ENCODE measurements around the gene SLC7A6OS. TPM values are rescaled to one million over a fixed set of nuclear protein-coding genes. Genes with fewer than 3 reads are reported as not detected.

The SLC7A6OS gene
- total RNA-seq, 1 donor from 2014 or later: 11.0 TPM

DNA sequence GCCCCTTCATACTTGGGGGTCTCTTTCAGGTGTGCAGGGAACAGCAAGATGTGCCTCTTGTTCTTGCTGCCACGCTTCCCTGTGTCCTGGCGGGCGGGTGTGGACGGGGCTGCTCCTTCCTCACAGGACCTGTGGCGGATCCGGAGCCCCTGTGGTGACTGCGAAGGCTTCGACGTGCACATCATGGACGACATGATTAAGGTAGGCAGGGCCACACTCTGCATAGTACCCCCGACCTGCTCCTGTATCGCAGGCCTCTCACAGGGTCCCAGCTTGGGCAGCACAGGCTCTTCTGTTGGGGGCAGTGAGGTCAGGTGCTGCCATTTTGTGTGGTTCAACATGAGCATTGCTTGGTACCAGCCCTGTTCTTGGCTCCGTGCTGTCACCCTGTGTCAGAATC is 42.6 kb upstream of the SLC7A6OS start:
- no peaks in the 10 kb centered on the region for H3K9me3 ChIP-seq (ENCODE audit: control insufficient read depth in 3 of 3, low read length in 3 of 3)
- H3K27ac ChIP-seq (ENCODE audit: low read depth, low read length): no peak overlapping the region
- no peak overlapping the region for H3K4me3 ChIP-seq (ENCODE audit: low read length in 3 of 3)
- H3K9ac ChIP-seq (ENCODE audit: low read depth in 1 of 3, low read length in 3 of 3): no peak overlapping the region
- H3K36me3 ChIP-seq (ENCODE audit: control insufficient read depth in 3 of 3, insufficient read depth in 3 of 3, low read length in 3 of 3): peaks cover 81 to 87% (median 81%) of the 10 kb centered on the region in 3 donors
- no peaks in the 10 kb centered on the region for H3K27me3 ChIP-seq (ENCODE audit: control insufficient read depth in 3 of 3, insufficient read depth in 3 of 3, low read length in 3 of 3)
- H3K4me1 ChIP-seq (ENCODE audit: control insufficient read depth in 3 of 3, insufficient read depth in 3 of 3, low read length in 3 of 3): peaks cover 6 to 12% (median 10%) of the 10 kb centered on the region in 3 donors

- Histone ChIP-seq H3K4me1 (ENCODE audit: control insufficient read depth in 3 of 3, insufficient read depth in 3 of 3, low read length in 3 of 3) (peaks cover 14 to 23% (median 18%) of the 10 kb centered on the region in 3 donors), H3K9me3 (ENCODE audit: control insufficient read depth in 3 of 3, low read length in 3 of 3) (no peaks in the 10 kb centered on the region), H3K27ac (ENCODE audit: low read depth, low read length) (no peak overlapping the region), H3K27me3 (ENCODE audit: control insufficient read depth in 3 of 3, insufficient read depth in 3 of 3, low read length in 3 of 3) (no peaks in the 10 kb centered on the region), H3K9ac (ENCODE audit: low read depth in 1 of 3, low read length in 3 of 3) (no peak overlapping the region), H3K36me3 (ENCODE audit: control insufficient read depth in 3 of 3, insufficient read depth in 3 of 3, low read length in 3 of 3) (peaks cover 75 to 89% (median 79%) of the 10 kb centered on the region in 3 donors), H3K4me3 (ENCODE audit: low read length in 3 of 3) (no peak overlapping the region)
Observed at GRCh38 chr16:68351991-68352431, 41.3 kb upstream of the SLC7A6OS start.

- H3K4me3 ChIP-seq (ENCODE audit: low read length in 3 of 3): no peak overlapping the region
- H3K36me3 ChIP-seq (ENCODE audit: control insufficient read depth in 3 of 3, insufficient read depth in 3 of 3, low read length in 3 of 3): peaks cover 75 to 89% (median 79%) of the 10 kb centered on the region in 3 donors
- no peaks in the 10 kb centered on the region for H3K27me3 ChIP-seq (ENCODE audit: control insufficient read depth in 3 of 3, insufficient read depth in 3 of 3, low read length in 3 of 3)
Observed at GRCh38 chr16:68351463-68351862, 40.7 kb upstream of the SLC7A6OS start.

GRCh38 chr16:68350813-68351350 is 40.1 kb upstream of the SLC7A6OS start:
- Histone ChIP-seq H3K4me1 (ENCODE audit: control insufficient read depth in 3 of 3, insufficient read depth in 3 of 3, low read length in 3 of 3) (peaks cover 25 to 32% (median 27%) of the 10 kb centered on the region in 3 donors), H3K9me3 (ENCODE audit: control insufficient read depth in 3 of 3, low read length in 3 of 3) (no peaks in the 10 kb centered on the region), H3K36me3 (ENCODE audit: control insufficient read depth in 3 of 3, insufficient read depth in 3 of 3, low read length in 3 of 3) (peaks cover 75 to 91% (median 76%) of the 10 kb centered on the region in 3 donors), H3K27ac (ENCODE audit: low read depth, low read length) (no peak overlapping the region), H3K4me3 (ENCODE audit: low read length in 3 of 3) (no peak overlapping the region), H3K27me3 (ENCODE audit: control insufficient read depth in 3 of 3, insufficient read depth in 3 of 3, low read length in 3 of 3) (no peaks in the 10 kb centered on the region), H3K9ac (ENCODE audit: low read depth in 1 of 3, low read length in 3 of 3) (no peak overlapping the region)

More at GRCh38 chr16:68351463-68351862, 40.7 kb upstream of the SLC7A6OS start:
- H3K9me3 ChIP-seq (ENCODE audit: control insufficient read depth in 3 of 3, low read length in 3 of 3): no peaks in the 10 kb centered on the region
- H3K4me1 ChIP-seq (ENCODE audit: control insufficient read depth in 3 of 3, insufficient read depth in 3 of 3, low read length in 3 of 3): peaks cover 20 to 29% (median 21%) of the 10 kb centered on the region in 3 donors
- H3K27ac ChIP-seq (ENCODE audit: low read depth, low read length): no peak overlapping the region
- no peak overlapping the region for H3K9ac ChIP-seq (ENCODE audit: low read depth in 1 of 3, low read length in 3 of 3)

DNA sequence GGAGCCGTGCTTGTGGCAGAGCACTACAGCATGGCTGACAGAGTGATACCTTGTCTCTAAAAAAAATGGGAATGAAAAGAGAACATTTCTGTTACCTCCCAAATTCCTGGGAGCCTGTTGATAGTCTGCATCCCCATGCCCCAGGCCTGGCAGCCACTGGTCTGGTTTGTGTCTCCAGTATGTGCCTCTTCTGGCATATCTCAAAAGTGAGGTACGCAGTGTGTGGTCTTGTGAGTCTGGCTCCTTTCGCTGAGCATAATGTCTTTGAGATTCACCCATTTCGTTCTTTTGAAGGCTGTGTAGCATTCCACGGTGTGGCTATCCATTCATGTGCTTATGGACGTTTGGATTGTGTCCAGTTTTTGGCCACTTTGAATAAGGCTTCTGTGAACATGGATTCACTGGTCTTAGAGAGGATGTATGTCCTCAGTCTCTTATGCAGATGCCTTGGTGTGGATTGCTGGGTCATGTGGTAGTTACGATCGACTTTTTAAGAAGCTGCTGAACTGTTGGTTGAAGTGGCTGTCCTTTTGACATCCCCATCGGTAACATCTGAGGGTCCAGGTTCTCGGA is 39.2 kb upstream of the SLC7A6OS start:
- Histone ChIP-seq H3K4me3 (ENCODE audit: low read length in 3 of 3) (no peak overlapping the region), H3K9me3 (ENCODE audit: control insufficient read depth in 3 of 3, low read length in 3 of 3) (no peaks in the 10 kb centered on the region), H3K27me3 (ENCODE audit: control insufficient read depth in 3 of 3, insufficient read depth in 3 of 3, low read length in 3 of 3) (no peaks in the 10 kb centered on the region), H3K27ac (ENCODE audit: low read depth, low read length) (no peak overlapping the region), H3K36me3 (ENCODE audit: control insufficient read depth in 3 of 3, insufficient read depth in 3 of 3, low read length in 3 of 3) (peaks cover 69 to 81% (median 74%) of the 10 kb centered on the region in 3 donors), H3K9ac (ENCODE audit: low read depth in 1 of 3, low read length in 3 of 3) (no peak overlapping the region), H3K4me1 (ENCODE audit: control insufficient read depth in 3 of 3, insufficient read depth in 3 of 3, low read length in 3 of 3) (peaks cover 34 to 37% (median 34%) of the 10 kb centered on the region in 3 donors)

- Histone ChIP-seq H3K9me3 (ENCODE audit: control insufficient read depth in 3 of 3, low read length in 3 of 3) (no peaks in the 10 kb centered on the region), H3K36me3 (ENCODE audit: control insufficient read depth in 3 of 3, insufficient read depth in 3 of 3, low read length in 3 of 3) (peaks cover 62 to 71% (median 64%) of the 10 kb centered on the region in 3 donors)
Observed at GRCh38 chr16:68348639-68349445, 38.1 kb upstream of the SLC7A6OS start.

GRCh38 chr16:68347605-68348004 is 36.9 kb upstream of the SLC7A6OS start:
- H3K27ac ChIP-seq (ENCODE audit: low read depth, low read length): no peak overlapping the region
- H3K4me3 ChIP-seq (ENCODE audit: low read length in 3 of 3): peak overlapping the region in 1 of 3 donors; percentile 35
- H3K27me3 ChIP-seq (ENCODE audit: control insufficient read depth in 3 of 3, insufficient read depth in 3 of 3, low read length in 3 of 3): no peaks in the 10 kb centered on the region
- peaks cover 51 to 64% (median 57%) of the 10 kb centered on the region in 3 donors for H3K36me3 ChIP-seq (ENCODE audit: control insufficient read depth in 3 of 3, insufficient read depth in 3 of 3, low read length in 3 of 3)
- peak overlapping the region in 1 of 3 donors; percentile 79 for H3K9ac ChIP-seq (ENCODE audit: low read depth in 1 of 3, low read length in 3 of 3)
- no peaks in the 10 kb centered on the region for H3K9me3 ChIP-seq (ENCODE audit: control insufficient read depth in 3 of 3, low read length in 3 of 3)
- H3K4me1 ChIP-seq (ENCODE audit: control insufficient read depth in 3 of 3, insufficient read depth in 3 of 3, low read length in 3 of 3): peaks cover 45 to 57% (median 46%) of the 10 kb centered on the region in 3 donors

More at GRCh38 chr16:68348639-68349445, 38.1 kb upstream of the SLC7A6OS start:
- no peak overlapping the region for H3K4me3 ChIP-seq (ENCODE audit: low read length in 3 of 3)
- H3K27ac ChIP-seq (ENCODE audit: low read depth, low read length): no peak overlapping the region
- H3K9ac ChIP-seq (ENCODE audit: low read depth in 1 of 3, low read length in 3 of 3): peak overlapping the region in 1 of 3 donors; percentile 33
- peaks cover 37 to 47% (median 38%) of the 10 kb centered on the region in 3 donors for H3K4me1 ChIP-seq (ENCODE audit: control insufficient read depth in 3 of 3, insufficient read depth in 3 of 3, low read length in 3 of 3)
- no peaks in the 10 kb centered on the region for H3K27me3 ChIP-seq (ENCODE audit: control insufficient read depth in 3 of 3, insufficient read depth in 3 of 3, low read length in 3 of 3)

DNA sequence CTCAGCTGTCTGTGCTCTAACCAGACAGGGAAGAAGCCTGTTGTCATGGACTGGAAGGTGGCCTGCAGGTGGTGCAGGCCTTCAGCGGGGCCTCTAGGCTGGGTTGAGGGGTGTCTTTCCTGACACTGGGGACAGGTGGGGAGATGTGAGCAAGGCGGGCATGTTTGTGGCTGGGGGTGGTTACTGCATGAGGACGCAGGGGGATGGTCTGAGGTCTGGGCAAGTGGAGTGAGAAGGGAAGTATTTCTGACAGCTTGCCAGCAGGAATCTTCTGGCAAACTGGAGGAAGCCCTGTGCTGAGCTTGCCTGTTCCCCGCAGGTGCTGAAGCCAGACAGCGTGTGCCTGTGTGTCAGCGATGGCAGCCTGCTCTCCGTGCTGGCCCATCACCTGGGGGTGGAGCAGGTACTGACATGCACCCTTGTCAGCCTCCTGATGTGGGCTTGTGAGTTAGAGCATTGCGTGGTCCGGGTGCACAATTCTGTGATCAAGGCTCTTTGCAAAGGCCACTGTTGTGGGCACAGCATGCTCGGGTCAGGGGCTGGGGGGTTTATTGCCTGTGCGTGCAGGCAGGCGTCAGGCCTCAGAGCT is 36.2 kb upstream of the SLC7A6OS start:
- Histone ChIP-seq H3K27me3 (ENCODE audit: control insufficient read depth in 3 of 3, insufficient read depth in 3 of 3, low read length in 3 of 3) (no peaks in the 10 kb centered on the region), H3K4me1 (ENCODE audit: control insufficient read depth in 3 of 3, insufficient read depth in 3 of 3, low read length in 3 of 3) (peaks cover 50 to 64% (median 52%) of the 10 kb centered on the region in 3 donors), H3K36me3 (ENCODE audit: control insufficient read depth in 3 of 3, insufficient read depth in 3 of 3, low read length in 3 of 3) (peaks cover 50 to 62% (median 55%) of the 10 kb centered on the region in 3 donors), H3K9me3 (ENCODE audit: control insufficient read depth in 3 of 3, low read length in 3 of 3) (no peaks in the 10 kb centered on the region), H3K4me3 (ENCODE audit: low read length in 3 of 3) (peak overlapping the region in 2 of 3 donors; percentile 57 to 67), H3K9ac (ENCODE audit: low read depth in 1 of 3, low read length in 3 of 3) (peak overlapping the region; percentile 21 to 79 (median 25)), H3K27ac (ENCODE audit: low read depth, low read length) (peak overlapping the region; percentile 90)

GRCh38 chr16:68345958-68346635 is 35.4 kb upstream of the SLC7A6OS start:
- H3K27me3 ChIP-seq (ENCODE audit: control insufficient read depth in 3 of 3, insufficient read depth in 3 of 3, low read length in 3 of 3): no peaks in the 10 kb centered on the region
- peaks cover 50 to 70% (median 61%) of the 10 kb centered on the region in 3 donors for H3K4me1 ChIP-seq (ENCODE audit: control insufficient read depth in 3 of 3, insufficient read depth in 3 of 3, low read length in 3 of 3)
- H3K27ac ChIP-seq (ENCODE audit: low read depth, low read length): peak overlapping the region; percentile 90
- peak overlapping the region; percentile 41 to 67 (median 57) for H3K4me3 ChIP-seq (ENCODE audit: low read length in 3 of 3)
- peak overlapping the region; percentile 58 to 79 (median 71) for H3K9ac ChIP-seq (ENCODE audit: low read depth in 1 of 3, low read length in 3 of 3)
- H3K36me3 ChIP-seq (ENCODE audit: control insufficient read depth in 3 of 3, insufficient read depth in 3 of 3, low read length in 3 of 3): peaks cover 42 to 55% (median 49%) of the 10 kb centered on the region in 3 donors
- H3K9me3 ChIP-seq (ENCODE audit: control insufficient read depth in 3 of 3, low read length in 3 of 3): no peaks in the 10 kb centered on the region
